ENCODE results near the gene CYP4F3.
"Not testable (repeated sequence)": the region's sequence is repeated elsewhere in the genome, so short reads cannot be mapped to it uniquely, and the experiment has no call there.

The CYP4F3 gene

DNA sequence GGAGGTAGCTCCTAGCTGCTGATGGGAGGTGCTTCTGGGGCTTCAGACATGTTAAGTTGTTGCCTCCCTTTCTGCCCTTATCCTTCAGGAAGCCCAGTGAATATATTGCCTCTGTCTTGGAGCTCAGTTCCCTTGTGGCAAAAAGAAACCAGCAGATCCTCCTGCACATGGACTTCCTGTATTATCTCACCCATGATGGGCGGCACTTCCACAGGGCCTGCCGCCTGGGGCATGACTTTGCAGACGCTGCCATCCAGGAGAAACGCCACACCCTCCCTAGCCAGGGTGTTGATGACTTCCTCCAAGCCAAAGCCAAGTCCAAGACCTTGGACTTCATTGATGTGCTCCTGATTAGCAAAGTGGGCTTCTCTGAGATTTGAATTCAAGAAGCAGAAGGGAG lies 26.2 kb downstream of the CYP4F3 start:
- H3K36me3 Mint-ChIP-seq (ENCODE audit: insufficient read depth), result no peaks in the 10 kb centered on the region
- H3K27ac Mint-ChIP-seq, result no peak overlapping the region
- no peaks in the 10 kb centered on the region for H3K4me1 Mint-ChIP-seq (ENCODE audit: low read depth in 2 of 2)
- peaks cover 9 to 12% of the 10 kb centered on the region in 2 donors for H3K27me3 Mint-ChIP-seq
- no peaks in the 10 kb centered on the region for H3K9me3 Mint-ChIP-seq
- no peak overlapping the region for H3K4me3 Mint-ChIP-seq
- DNase-seq (no peak), ATAC-seq (replicated peaks) (no peak)

- DNase-seq (no peak), ATAC-seq (replicated peaks) (no peak)
- H3K9me3 Mint-ChIP-seq, result no peaks in the 10 kb centered on the region
- no peaks in the 10 kb centered on the region for H3K27me3 Mint-ChIP-seq
- no peak overlapping the region for H3K27ac Mint-ChIP-seq
- no peak overlapping the region for H3K4me3 Mint-ChIP-seq
- peaks cover 7 to 9% of the 10 kb centered on the region in 2 donors for H3K4me1 Mint-ChIP-seq (ENCODE audit: low read depth in 2 of 2)
- no peaks in the 10 kb centered on the region for H3K36me3 Mint-ChIP-seq (ENCODE audit: insufficient read depth)
Observed at GRCh38 chr19:15669440-15669839, 28.7 kb downstream of the CYP4F3 start.

DNA sequence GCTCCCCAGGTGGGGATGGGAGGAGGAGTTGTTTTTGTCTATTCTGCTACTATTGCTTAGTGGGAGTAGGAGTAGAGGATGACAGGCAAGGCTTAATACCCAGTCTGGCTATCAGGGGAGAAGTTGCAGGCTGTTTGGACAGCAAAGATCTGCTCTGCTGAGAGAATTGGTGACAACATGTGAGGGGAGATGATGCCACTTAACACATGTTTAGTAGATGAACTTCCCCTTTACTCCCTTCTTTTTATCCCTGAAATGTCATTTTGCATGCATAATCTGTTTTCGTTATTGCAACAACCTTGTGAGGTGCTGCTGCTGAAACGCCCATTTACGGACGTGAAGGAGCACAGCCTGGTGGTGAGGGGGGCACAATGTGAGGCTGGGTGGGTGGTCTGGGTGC lies 29.2 kb downstream of the CYP4F3 start:
- Mint-ChIP-seq H3K27me3 (no peaks in the 10 kb centered on the region), H3K4me1 (ENCODE audit: low read depth in 2 of 2) (peaks cover 7 to 9% of the 10 kb centered on the region in 2 donors), H3K36me3 (ENCODE audit: insufficient read depth) (no peaks in the 10 kb centered on the region), H3K27ac (no peak overlapping the region), H3K4me3 (no peak overlapping the region), H3K9me3 (no peaks in the 10 kb centered on the region)
- ATAC-seq (replicated peaks) (no peak), DNase-seq (no peak)

DNA sequence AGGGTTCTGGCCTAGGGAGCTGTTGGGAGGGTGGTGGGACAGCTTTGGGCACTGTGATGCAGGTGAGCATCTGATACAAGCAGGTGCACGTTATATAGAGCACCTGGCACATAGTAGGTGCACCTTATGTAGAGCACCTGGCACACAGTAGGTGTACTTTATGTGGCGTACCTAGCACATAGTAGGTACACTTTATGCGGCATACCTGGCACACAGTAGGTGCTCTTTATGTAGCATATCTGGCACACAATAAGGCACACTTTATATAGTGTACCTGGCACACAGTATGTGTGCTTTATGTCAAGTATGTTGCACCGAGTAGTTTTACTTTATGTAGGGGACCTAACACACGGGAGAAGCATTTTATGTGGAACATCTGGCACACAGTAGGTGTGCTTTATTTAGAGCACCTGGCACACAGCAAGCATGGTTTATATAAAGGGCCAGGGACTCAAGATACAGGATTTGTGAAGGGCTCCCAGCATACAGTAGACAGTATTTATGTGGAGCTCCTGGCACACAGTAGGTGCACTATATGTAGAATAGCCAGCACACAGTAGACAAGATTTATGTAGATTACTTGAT lies 30.6 kb downstream of the CYP4F3 start:
- Mint-ChIP-seq H3K4me1 (ENCODE audit: low read depth in 2 of 2) (peaks cover 7 to 9% of the 10 kb centered on the region in 2 donors), H3K27me3 (no peaks in the 10 kb centered on the region), H3K36me3 (ENCODE audit: insufficient read depth) (no peaks in the 10 kb centered on the region), H3K27ac (no peak overlapping the region), H3K4me3 (no peak overlapping the region), H3K9me3 (no peaks in the 10 kb centered on the region)
- no peak for ATAC-seq (replicated peaks)
- DNase-seq, result no peak

GRCh38 chr19:15671891-15672579 lies 31.3 kb downstream of the CYP4F3 start:
- no peak for DNase-seq
- peak overlapping the region; percentile 58 to 74 for H3K27ac Mint-ChIP-seq
- H3K27me3 Mint-ChIP-seq, result no peaks in the 10 kb centered on the region

GRCh38 chr19:15672580-15673175 lies 32.0 kb downstream of the CYP4F3 start, which contains the start of gene CYP4F12:
CYP4F12 (plus strand) TSS chr19:15673087; CDS start chr19:15673530, 443 bp downstream.
- DNase-seq (peak in 1 of 3 experiments; percentile 23), ATAC-seq (replicated peaks) (peak; percentile 48)
- H3K36me3 Mint-ChIP-seq (ENCODE audit: insufficient read depth), result no peaks in the 10 kb centered on the region
- H3K27me3 Mint-ChIP-seq, result peaks cover 0 to 1% of the 10 kb centered on the region in 2 donors
- H3K27ac Mint-ChIP-seq, result peak within 1 kb of the TSS; percentile 58 to 74
- peak within 1 kb of the TSS in 1 of 2 donors; percentile 17 for H3K4me3 Mint-ChIP-seq
- no peaks in the 10 kb centered on the region for H3K9me3 Mint-ChIP-seq
- H3K4me1 Mint-ChIP-seq (ENCODE audit: low read depth in 2 of 2), result peaks cover 7 to 9% of the 10 kb centered on the region in 2 donors

More at GRCh38 chr19:15671891-15672579, 31.3 kb downstream of the CYP4F3 start:
- H3K36me3 Mint-ChIP-seq (ENCODE audit: insufficient read depth), result no peaks in the 10 kb centered on the region
- no peak overlapping the region for H3K4me3 Mint-ChIP-seq
- H3K9me3 Mint-ChIP-seq, result no peaks in the 10 kb centered on the region
- peaks cover 7 to 9% of the 10 kb centered on the region in 2 donors for H3K4me1 Mint-ChIP-seq (ENCODE audit: low read depth in 2 of 2)
- no peak for ATAC-seq (replicated peaks)

DNA sequence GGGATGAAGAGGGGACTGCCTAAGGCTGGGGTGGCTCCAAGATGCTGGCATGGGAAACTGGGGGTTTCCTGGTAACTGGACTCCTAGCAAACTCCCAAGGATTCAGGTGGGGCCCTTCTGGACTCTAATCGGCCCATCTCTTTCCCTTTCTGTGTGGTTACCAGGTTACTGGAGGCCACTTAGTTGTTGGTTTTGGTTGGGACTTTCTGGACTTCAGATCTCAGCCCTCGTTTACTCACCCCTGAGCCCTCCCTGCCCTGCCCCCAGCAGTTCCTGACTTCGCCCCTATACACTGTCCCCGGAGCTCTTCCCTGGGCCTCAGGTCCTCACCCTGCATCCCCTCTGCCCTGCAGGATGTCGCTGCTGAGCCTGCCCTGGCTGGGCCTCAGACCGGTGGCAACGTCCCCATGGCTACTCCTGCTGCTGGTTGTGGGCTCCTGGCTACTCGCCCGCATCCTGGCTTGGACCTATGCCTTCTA lies 32.5 kb downstream of the CYP4F3 start:
- Mint-ChIP-seq H3K36me3 (ENCODE audit: insufficient read depth) (no peaks in the 10 kb centered on the region), H3K4me1 (ENCODE audit: low read depth in 2 of 2) (peaks cover 7 to 9% of the 10 kb centered on the region in 2 donors), H3K27ac (peak overlapping the region; percentile 58 to 74), H3K4me3 (peak overlapping the region in 1 of 2 donors; percentile 17), H3K27me3 (peaks cover 0 to 6% of the 10 kb centered on the region in 2 donors), H3K9me3 (peaks cover 0 to 2% of the 10 kb centered on the region in 2 donors)
- DNase-seq, result no peak
- peak; percentile 67 for ATAC-seq (replicated peaks)

DNA sequence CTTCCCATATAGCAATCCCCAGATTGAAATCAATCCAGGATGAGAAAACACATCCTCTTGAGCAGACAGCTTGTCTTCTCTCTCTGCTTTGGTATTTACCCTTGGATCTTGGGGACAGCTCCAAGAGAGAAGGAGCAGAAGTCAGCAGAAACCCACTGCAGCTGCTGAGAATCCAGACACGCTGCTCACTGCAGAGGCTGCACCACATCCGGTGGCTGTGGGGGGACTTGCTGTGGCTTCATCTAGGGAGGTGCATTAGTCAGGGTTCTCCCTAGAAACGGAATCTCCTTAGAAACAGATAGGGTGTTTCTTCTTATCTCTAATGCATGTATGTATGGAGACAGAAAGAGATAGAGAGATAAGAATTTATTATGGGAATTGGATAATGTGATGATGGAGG lies 34.9 kb downstream of the CYP4F3 start:
- Mint-ChIP-seq H3K36me3 (ENCODE audit: insufficient read depth) (no peaks in the 10 kb centered on the region), H3K4me3 (no peak overlapping the region), H3K9me3 (peaks cover 0 to 2% of the 10 kb centered on the region in 2 donors), H3K27me3 (peaks cover 6% of the 10 kb centered on the region in 2 donors), H3K27ac (no peak overlapping the region), H3K4me1 (ENCODE audit: low read depth in 2 of 2) (peaks cover 7 to 9% of the 10 kb centered on the region in 2 donors)
- ATAC-seq (replicated peaks) (no peak), DNase-seq (no peak)

GRCh38 chr19:15679089-15679488 lies 38.4 kb downstream of the CYP4F3 start:
- DNase-seq, result no peak
- Mint-ChIP-seq H3K27me3 (peaks cover 27 to 34% of the 10 kb centered on the region in 2 donors), H3K36me3 (ENCODE audit: insufficient read depth) (no peaks in the 10 kb centered on the region), H3K4me3 (no peak overlapping the region), H3K27ac (no peak overlapping the region), H3K4me1 (ENCODE audit: low read depth in 2 of 2) (no peaks in the 10 kb centered on the region), H3K9me3 (peaks cover 0 to 2% of the 10 kb centered on the region in 2 donors)
- no peak for ATAC-seq (replicated peaks)

- not testable (repeated sequence) for H3K36me3 Mint-ChIP-seq (ENCODE audit: insufficient read depth); H3K4me3 Mint-ChIP-seq; H3K9me3 Mint-ChIP-seq; ATAC-seq (replicated peaks); H3K27ac Mint-ChIP-seq; DNase-seq; H3K4me1 Mint-ChIP-seq (ENCODE audit: low read depth in 2 of 2)
- peaks cover 35 to 42% of the 10 kb centered on the region in 2 donors for H3K27me3 Mint-ChIP-seq
Observed at GRCh38 chr19:15679865-15680264, 39.2 kb downstream of the CYP4F3 start.

DNA sequence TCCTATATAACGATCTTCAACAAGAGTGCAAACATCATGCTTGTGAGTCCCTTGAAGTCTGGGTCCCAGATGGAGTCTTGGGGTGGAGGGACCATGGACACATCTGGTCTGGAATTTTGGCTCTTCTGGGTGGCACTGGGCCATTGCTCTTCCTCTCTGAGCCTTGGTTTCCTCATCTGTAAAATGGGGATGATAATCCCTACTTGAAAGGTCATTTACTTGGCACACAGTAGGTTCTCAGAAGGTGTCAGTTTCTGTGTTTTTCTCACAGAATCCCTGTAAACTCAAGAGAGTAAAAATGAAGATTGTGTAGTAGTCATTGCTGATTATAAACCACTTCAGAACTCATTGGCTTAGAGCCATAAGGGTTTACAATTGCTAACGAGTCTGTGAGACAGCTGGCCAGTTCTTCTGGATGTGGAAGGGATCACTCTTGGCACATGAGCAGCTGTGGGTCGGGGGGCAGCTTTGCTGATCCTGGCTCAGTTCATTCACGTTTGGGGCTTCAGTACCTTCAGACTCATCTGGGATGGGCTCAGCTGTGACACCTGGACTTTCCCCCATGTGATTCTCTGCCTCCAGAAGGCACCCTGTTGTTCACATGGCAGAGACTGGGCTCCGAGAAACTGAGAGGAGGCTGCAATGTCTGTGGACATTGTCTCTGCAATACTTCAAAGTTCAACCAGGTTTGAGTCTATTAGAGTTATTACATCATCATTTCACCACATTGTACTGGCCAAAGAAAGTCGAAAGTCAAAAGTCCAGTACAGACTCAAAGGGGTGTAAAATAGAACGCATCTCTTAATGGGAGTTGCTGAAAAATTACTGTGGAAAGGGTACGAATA lies 40.0 kb downstream of the CYP4F3 start:
- DNase-seq (no peak), ATAC-seq (replicated peaks) (no peak)
- Mint-ChIP-seq H3K9me3 (peaks cover 0 to 2% of the 10 kb centered on the region in 2 donors), H3K27me3 (peaks cover 40 to 46% of the 10 kb centered on the region in 2 donors), H3K36me3 (ENCODE audit: insufficient read depth) (no peaks in the 10 kb centered on the region), H3K4me1 (ENCODE audit: low read depth in 2 of 2) (no peaks in the 10 kb centered on the region), H3K4me3 (no peak overlapping the region), H3K27ac (no peak overlapping the region)

- H3K27ac Mint-ChIP-seq, result no peak overlapping the region
- H3K4me3 Mint-ChIP-seq, result no peak overlapping the region
- ATAC-seq (replicated peaks) (no peak), DNase-seq (no peak)
- H3K27me3 Mint-ChIP-seq, result peaks cover 44 to 70% of the 10 kb centered on the region in 2 donors
- H3K36me3 Mint-ChIP-seq (ENCODE audit: insufficient read depth), result no peaks in the 10 kb centered on the region
- peaks cover 0 to 3% of the 10 kb centered on the region in 2 donors for H3K9me3 Mint-ChIP-seq
- H3K4me1 Mint-ChIP-seq (ENCODE audit: low read depth in 2 of 2), result no peaks in the 10 kb centered on the region
Observed at GRCh38 chr19:15683411-15683810, 42.7 kb downstream of the CYP4F3 start.

DNA sequence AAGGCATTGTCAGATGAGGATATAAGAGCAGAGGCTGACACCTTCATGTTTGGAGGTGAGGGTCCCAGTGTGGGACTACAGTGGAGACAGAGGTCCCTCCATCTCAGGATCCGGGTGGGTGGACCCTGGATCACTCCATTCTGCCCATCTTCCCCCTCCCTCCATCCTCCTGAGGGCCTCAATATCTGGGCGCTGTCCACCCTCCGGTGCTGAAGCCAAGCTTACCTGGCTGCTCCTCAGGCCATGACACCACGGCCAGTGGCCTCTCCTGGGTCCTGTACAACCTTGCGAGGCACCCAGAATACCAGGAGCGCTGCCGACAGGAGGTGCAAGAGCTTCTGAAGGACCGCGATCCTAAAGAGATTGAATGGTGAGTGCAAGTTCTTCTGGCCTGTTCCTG lies 44.1 kb downstream of the CYP4F3 start:
- Mint-ChIP-seq H3K27me3 (peaks cover 44 to 74% of the 10 kb centered on the region in 2 donors), H3K4me1 (ENCODE audit: low read depth in 2 of 2) (no peaks in the 10 kb centered on the region), H3K27ac (no peak overlapping the region), H3K4me3 (no peak overlapping the region), H3K36me3 (ENCODE audit: insufficient read depth) (no peaks in the 10 kb centered on the region), H3K9me3 (peaks cover 0 to 5% of the 10 kb centered on the region in 2 donors)
- DNase-seq (no peak), ATAC-seq (replicated peaks) (no peak)
